Measurements from ENCODE around the gene RUVBL1.
"Not testable (repeated sequence)": the region's sequence is repeated elsewhere in the genome, so short reads cannot be mapped to it uniquely, and the experiment has no call there.

The RUVBL1 gene

DNA sequence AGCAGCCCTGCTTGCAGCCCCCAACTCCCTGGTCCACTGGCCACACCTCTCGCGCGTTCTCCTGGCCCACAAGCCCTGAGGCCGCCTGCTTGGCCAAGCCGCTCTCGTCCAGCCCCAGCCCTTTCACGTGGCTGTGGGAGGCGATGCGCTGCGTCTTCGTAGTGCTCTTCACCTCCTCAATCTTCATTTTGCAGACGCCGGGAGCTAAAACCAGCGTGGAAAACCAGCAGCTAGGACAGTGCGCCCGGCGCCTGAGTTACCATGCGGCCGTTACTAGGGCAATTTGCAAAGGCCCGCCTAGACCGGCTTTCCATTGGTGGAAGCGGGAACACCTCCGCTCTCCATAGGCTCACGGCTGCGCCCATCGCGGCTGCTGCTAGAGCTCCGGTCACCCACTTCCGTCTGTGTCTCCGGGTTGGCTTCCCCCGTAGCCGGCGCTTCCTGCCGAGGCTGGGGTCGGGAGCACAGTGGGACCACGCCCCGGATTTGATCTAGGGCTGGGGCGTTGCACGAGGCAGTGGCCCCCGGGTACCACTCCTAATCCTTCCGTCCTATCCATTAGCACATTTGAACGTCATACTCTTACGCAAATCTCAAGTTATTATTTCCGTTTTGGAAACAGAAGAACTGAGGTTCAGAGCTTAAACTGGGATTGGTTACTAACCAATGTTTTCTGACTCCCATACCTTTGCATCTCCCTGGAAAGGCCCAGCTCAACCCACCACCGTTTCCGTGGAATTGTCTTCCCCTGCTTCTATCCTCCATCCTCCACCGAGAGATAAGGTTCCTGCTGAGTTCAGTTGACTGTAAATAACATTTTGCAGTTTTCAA lies at the start of gene RUVBL1:
TSS of gene RUVBL1 (minus strand) at position 275 of the 831 bp plus-strand sequence. CDS start at position 187, 88 bp downstream.
- DNase-seq, result peak; percentile 100

DNA sequence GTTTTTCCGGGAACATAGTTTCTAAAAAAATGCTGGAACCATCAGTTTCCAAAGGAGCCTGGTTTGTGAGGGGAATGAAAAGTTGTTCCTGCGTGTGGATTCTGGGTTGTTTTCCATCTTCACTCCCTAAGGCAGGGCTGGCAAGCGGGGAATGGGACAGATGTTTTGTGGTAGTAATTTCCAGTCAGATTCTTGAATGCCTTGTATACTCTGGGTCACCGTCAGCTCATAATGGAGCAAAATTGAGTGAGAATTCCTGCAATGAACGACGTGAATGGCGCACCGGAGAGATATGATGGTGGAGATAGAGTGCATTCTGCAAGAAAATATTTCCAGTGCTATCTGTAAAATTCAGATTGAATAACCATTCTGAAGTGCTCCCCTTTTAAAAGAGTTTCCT lies 49.6 kb upstream of the RUVBL1 start:
- DNase-seq, result no peak

DNA sequence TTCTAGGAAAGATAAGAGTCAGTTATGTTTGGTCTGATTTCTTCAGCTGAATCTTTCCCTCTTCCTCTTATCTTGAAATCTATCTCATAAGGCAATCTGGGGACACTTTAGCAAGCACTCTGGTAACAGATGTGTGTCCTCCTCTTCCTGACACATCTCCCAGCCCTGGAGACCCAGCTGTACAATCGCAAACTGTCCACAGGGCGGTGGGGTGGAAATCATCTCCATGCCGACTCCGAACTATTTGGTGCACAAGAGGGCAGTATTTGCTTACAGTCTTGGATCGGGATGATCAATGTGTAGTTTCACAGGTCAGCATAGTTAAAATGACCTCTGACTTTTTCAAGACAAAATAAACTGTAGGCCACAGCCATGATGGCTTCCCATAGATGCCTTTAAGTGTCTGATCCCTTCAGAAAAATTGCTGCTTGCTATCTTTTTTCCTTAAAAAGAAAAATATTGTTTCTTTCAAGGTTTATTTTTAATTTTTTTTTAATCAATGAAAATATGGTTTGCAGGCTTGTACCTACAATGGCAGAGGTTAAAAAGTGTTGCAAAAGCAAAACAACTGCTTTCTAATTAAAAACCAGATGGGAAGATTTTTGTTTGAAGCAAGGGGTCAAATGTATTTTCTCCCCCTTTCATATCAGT lies 47.4 kb upstream of the RUVBL1 start:
- DNase-seq, result peak; percentile 88

DNA sequence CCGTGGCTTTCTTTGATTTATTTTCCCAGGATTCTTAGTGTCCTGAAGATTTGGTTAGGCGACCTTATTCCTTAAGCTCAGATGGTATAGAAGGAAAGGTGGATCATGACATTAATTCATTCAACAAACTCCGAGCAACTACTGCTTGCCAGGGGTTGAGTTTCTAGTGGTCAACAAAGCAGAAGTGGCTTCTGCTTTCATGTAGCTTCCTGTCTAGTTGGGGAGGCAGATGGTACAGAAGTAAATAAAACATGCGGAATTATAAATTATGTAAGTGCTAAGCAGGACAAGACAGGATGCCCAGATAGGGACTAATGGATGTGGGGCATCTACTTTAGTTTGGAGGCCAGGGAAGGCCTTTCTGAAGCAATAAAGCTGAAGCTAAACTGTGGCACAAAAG lies 45.2 kb upstream of the RUVBL1 start:
- DNase-seq, result no peak

DNA sequence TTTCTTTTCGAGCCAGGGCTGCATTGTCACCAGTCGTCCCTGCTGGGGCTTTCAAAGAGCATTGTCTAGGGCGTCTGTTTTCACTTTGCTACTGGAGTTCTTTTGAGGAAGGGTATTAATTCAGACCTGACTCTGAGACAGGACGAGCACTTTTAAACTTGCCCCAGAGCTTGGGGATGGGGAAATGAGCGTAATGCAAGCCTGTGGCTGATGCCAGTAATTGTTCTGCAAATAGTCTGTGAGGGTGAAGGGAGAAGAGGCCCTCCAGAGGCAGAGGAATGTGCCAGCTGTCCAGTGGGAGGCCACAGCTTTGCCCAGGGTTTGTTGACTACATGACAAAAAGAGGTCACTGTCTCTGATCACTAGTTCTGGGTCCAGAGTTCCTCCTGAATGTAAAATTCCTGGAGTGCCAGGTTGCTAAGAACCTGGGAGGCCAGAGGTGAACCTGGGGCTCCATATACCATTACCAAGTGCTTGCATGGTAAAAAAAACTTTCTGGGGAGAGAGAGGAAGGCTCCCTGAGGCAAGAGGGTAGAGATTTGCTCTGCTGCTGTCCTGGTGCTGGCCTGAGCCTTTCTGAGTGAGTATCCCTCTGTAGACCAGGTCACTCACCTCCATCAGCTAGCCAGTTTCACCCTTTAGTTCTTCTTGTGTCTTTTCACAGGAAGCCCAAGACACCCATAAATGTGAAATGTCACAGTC lies 44.5 kb upstream of the RUVBL1 start:
- DNase-seq, result no peak

DNA sequence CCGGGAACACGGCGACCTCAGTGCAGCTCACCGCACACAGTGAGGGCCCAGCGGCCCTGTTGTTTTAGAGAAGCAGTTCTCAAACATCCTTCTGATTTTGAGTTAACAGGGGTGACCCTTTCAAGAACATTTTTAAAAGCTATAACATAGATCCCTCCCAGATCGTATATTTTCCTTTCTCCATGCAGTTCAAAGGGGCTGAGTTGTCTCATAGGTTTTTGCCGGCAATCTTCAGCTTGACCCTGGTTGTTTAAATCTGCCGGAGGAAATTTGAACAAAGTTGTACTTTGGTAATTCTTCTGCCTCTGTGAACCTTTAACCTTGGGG lies 44.0 kb upstream of the RUVBL1 start:
- DNase-seq, result no peak

DNA sequence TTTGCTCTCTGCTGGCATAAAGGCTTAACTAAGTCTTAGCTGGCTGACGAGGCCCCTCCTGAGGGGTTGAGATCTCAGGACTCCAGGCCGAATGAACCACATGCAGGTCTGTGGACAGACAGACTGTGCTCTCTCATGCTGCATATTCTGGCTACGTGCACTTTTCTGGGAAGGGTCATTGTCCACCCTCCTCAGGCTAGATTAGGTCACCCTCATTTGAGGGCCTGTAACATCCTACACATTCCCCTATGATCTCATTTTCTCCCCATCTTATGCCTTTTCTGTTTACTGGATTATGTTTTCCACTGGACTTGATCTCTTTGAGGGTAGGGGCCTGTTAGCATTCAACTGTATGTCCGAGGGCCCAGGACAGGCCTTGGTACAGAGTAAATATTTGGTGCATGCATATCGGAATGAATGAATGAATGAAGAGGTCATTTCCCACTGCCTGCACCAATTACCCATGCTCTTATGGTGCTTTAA lies 43.4 kb upstream of the RUVBL1 start:
- no peak for DNase-seq

DNA sequence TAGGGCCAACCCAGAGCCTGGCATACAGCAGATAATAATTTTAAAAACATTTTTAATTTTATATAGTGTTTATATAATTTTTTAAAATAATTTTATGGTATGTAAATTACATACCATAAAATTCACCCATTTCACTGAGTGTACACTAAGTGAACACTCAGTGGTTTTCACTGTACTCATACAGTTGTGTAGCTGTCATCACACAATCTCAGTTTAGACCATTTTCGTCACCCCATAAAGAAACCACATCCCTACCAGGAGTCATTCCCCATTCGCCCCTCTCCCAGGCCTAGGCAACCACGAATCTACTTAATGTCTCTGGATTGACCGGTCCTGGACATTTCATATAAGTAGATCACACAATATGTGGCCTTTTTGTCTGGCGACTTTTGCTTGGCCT lies 39.8 kb upstream of the RUVBL1 start:
- no peak for DNase-seq

DNA sequence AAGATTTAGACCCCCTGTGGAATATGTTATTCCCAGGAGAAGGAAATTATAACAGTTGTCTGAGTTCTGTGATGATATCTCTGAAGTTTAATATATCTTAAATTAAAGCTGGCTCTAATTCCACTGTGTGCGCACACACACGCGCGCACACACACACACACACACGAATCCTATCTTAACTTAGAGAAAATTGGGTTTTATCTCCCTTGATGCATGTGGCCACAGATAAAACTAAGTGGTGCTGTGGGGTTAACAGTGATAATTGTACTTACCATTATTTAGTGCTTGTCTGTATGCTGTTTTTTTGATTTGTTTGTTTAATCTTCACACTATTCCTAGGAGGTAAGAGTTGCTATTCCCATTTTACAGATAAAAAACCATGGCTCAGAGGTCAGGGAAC lies 37.0 kb upstream of the RUVBL1 start:
- peak; percentile 53 for DNase-seq

DNA sequence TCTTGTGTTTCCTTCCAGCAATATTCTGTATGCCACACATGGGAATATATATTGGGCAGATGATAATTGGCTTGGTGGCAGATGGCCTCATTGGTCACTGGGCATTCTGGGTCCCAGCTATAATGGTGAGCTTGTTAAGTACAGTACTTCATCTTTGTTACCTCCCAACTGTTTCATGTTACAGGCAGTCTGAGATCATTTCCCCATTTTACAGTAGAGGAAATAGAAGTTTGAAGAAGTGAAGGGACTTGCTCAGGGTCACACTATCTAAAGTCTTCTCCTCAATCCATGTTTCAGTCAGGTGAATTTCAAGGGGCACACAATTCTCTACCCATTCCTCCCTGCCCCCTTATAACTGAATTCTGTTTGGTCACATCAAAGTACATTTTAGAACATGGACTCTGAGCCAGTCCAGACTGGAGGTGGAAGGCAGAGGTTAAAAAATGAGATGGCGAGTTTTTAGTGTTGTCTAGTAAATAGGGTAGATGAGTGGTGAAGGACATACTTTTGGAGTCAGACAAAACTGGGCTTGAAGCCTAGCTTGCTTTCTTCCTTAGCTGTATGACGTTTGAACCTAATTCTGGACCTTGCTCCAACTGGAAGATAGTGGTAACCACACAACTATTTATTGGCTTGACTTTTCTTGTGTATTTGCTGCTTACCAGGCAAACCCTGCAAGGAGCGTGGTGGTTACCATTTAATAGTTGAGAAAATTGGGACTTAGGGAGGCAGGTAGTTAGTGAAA lies 32.2 kb upstream of the RUVBL1 start:
- DNase-seq, result no peak

DNA sequence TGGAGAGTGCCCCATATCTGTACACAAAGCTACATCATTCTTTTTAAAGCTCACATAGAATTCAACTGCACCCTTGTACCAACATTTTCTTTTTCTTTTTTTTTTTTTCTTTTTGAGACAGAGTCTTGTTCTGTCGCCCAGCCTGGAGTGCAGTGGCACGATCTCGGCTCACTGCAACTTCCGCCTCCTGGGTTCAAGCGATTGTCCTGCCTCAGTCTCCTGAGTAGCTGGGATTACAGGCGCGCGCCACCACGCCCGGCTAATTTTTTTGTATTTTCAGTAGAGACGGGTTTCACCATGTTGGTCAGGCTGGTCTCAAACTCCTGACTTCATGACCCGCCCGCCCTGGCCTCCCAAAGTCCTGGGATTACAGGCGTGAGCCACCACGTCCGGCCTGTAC lies 30.7 kb upstream of the RUVBL1 start:
- not testable (repeated sequence) for DNase-seq

DNA sequence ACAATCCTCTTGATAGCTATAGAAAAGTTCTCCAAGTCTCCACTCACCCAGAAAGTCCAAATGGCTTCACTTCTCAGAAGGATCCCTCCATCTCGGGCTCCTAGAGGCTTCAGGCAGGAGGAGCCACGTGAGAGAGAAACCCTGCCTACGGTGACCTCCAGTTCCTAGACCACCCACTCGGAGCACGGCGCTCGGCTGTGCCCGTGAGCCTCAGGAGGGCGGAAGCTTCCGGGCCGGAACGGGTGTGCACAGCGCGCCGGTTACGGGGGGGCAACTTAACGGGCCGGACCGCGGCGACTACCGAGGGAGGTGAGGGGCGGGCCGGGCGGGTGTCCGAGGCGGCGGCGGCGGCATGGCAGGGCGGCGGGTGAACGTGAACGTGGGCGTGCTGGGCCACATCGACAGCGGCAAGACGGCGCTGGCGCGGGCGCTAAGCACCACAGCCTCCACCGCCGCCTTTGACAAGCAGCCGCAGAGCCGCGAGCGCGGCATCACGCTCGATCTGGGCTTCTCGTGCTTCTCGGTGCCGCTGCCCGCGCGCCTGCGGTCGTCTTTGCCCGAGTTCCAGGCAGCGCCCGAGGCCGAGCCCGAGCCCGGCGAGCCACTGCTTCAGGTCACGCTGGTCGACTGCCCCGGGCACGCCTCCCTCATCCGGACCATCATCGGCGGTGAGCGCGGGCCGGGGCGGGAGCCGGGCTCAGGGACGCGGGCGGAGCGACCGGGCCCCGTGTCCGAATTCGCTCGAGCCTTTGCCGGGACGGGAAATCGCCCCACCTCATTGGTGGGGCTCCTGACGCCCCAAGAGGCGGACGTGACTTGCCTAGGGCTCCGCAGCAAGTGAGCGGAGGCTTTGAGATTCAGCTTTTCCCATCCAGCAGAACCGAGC lies 29.8 kb upstream of the RUVBL1 start, which contains the start of gene EEFSEC:
TSS of gene EEFSEC (plus strand) at position 326 of the 886 bp plus-strand sequence. CDS start at position 353, 27 bp downstream.
- DNase-seq, result peak; percentile 90

DNA sequence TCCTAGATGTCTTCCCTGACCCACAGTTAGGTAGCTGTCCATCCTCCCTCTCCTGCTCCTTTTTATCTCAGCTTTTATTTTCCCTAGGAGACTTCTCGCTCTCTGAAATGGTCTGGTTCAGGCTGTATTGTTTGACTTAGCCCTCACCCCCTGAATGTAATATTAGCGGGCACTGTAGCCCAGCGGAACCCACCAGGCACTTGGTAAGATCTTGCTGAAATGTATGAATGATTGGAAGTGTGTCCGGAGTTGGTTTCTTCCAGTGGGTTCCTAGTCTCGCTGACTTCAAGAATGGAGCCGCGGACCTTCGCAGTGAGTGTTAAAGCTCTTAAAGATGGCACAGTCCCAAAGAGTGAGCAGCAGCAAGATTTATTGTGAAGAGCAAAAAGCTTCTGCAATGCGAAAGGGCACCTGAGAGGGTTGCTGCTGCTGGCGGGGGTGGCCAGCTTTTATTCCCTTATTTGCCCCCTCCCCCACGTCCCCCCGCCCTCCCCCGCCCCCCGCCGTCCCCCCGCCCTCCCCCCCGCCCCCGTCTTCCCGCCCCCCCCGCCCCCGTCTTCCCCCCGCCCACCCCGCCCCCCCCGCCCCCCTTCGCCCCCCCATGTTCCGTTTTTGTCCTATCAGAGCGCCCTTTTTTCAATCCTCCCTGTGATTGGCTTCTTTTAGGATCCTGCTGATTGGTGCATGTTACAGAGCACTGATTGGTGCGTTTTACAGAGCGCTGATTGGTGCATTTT lies 29.0 kb upstream of the RUVBL1 start:
- peak; percentile 89 for DNase-seq

DNA sequence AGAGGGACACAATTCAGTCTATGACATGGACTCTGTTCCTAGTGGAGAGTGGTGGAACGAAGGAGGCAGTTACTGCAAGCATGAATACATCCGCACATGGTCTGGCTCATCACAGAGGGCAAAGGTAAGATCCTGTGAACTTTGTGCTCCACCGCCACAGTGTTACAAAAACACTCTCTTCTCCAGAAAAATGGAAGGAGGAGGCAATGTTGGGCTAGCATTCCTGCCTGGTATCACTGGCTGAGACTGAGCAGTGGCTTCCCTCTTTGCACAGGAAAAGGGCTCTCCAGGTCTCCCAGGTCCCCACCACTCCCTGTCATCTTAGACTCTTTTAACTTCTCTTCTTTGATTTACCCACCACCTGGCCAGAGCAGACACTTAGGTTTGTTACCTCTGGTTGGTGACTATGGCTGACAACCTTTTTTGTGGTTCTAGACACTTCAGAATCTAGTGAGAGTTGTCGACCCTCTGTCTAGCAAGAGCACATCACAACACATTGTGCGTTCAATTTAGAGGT lies 28.2 kb upstream of the RUVBL1 start:
- no peak for DNase-seq

DNA sequence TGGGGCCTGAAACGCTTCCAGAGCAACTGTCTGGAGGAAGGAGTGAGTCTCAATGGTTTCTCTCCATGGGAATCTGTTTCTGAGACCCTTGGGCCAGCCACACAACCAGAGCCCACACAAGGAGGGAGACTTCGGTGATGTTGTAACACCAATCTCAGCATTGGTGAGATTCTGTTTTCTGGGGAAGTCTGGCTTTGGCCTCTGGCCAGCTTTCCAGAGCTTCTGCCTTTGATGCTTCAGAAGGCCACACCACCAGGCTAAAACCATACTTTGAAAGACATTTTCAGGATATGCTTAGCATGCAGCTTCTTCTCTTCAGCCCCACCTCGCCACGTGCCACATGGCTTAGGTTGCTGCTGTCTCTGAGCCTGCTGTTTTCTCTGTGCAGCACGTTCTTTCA lies 26.0 kb upstream of the RUVBL1 start:
- DNase-seq, result no peak

DNA sequence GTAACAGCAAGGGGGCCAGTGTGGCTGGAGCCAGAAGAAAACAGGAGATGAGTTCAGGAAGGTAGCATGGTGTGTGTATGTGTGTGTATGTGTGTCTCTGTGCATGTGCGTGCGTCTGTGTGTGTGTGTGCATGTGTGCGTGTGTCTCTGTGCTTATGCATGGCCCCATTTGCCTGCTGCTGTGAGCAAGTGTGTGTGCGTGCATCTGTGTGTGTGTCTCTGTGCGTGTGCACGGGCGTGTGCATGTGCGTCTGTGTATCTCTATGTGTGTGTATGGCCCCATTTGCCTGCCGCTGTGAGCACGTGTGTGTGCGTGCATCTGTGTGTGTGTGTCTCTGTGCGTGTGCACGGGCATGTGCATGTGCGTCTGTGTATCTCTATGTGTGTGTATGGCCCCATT lies 22.6 kb upstream of the RUVBL1 start:
- no peak for DNase-seq

DNA sequence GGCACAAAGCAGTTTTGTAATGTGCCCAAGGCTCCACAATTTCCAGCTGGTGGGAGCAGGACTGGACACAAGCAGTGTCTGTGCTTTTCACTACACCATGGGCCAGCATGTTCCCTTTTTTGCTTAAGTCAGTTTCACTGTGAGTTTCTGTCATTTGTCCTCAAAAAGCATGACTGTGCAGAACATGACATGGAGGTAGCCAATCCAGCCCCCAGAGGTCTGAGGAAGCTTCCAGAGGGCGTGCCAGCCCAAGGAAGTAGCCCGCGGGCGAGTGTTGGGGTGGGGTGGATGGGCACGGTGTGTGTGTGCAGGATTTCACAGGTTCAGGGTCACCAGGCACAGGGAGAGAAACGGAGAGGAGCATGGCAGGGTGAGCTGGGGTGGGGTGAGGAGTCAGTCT lies 21.7 kb upstream of the RUVBL1 start:
- DNase-seq, result peak; percentile 91

DNA sequence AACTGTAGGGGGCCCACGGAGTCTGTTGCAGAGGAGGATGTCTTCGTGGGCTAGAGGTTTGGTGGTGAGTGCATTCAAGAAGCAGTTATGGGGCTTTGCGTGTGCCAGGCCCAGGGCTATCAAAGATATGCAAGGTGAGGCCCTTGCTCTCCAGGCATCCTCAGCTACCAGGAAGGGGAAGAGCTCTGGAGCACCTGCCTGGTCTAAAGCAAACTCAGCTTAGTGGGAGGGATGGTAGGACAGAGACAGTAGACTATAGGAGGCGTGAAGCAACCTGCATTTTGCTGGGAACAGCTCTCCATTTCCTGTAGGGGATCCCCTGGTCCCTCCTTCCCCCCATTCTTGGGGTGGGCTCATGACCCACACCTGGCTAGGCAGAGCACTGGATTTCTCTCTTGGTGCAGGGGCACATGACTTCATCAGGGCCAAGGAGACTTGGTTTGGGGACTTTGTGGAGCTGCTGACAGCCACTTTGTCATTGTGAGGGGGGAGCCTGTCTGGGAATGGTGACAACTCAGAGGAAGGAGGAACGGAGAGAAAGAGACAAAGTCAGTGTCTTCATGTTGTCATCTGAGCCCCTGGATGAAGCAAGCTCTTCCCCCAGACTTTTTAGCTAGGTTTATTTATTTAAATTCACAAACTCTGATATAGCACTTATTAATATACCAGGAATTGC lies 21.0 kb upstream of the RUVBL1 start:
- no peak for DNase-seq

DNA sequence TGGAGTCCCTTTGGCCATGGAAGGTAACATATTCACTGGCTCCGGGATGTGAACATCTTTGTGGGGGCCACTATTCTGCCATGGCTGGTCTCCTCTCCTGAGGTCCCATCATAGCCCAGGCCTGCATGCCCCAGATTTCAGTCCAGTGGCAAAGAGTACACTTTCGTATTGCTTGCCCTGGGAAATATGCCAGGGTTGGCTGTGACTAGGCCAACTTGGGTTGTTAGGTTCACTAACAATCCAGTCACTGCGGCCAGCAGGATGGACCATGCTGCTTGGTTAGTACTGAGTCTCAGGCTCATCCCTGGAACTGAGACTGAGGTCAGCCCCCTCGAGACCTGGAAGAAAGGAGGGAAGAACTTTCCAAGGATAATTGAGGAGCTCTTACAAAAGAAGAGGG lies 19.9 kb upstream of the RUVBL1 start:
- no peak for DNase-seq

DNA sequence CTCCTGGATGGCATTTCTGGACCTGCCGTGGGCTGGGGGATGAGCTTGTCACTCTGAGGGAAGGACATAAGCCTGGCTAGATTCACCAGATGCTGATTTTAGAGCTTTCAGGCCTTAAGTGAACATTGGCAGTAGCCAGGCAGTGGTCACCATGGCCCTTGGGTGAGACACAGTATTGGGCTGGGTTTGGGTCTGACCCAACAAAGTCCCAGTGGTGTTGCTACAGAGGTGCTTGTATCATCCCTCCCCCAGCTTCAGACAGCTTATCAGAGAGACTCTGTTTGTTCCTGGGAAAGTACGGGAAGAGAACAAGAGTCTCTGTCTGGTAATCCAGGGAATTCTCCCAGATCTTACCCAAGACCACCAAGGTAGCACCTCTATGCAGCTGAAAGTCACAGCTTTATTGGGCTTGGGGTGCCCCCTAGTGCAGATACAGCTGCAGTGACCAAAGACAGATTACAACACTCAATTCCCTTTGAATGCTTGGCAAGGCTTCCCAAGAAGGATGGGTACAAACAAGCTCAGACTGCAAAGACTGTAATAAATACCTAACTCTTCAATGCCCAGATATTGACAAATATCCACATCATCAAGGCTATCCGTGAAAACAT lies 9.8 kb upstream of the RUVBL1 start:
- DNase-seq, result peak; percentile 77
